ENCODE measurements around the gene FLNC.

DNA sequence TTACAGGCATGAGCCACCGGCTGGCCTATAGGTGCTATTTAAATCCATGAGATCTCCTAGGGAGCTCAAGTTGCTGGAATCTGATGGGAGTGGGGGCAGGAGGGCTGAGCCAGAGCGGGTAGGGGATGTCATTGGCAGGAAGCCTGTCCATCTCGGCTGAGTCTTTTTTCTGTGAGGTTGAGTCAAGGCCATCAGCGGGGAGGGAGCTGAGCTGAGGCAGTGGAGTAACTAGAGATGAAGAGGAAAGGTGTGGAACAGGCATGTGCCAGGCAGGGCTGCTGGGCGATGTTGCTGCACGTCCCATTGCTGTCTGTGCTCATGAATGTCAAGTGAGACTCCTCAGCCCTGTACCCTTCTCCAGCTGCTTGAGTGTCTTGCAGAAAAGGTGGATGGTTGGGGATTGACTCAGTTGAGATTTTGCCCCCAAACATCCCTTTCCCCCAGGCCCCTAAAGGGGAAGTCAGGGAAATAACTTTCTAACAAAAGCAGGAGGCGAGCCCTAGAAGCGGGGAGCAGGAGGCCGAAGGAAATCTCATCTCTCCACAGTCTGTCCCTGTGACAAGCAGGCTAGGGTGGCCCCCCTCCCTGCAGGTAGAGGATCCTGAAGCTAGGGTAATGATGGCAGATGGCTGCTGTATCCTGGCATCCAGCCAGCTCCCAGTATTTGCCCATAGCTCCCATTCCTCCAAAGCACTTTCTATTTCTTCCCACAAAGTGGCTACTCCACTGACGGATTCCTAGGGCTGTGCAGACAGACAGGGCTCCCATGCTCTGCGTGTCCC, 37.8 kb downstream of the FLNC start:
- peak; percentile 8 for TF ChIP-seq POLR2A (IDR thresholded peaks at IDR 0.05)
- TF ChIP-seq, protein P1, sequence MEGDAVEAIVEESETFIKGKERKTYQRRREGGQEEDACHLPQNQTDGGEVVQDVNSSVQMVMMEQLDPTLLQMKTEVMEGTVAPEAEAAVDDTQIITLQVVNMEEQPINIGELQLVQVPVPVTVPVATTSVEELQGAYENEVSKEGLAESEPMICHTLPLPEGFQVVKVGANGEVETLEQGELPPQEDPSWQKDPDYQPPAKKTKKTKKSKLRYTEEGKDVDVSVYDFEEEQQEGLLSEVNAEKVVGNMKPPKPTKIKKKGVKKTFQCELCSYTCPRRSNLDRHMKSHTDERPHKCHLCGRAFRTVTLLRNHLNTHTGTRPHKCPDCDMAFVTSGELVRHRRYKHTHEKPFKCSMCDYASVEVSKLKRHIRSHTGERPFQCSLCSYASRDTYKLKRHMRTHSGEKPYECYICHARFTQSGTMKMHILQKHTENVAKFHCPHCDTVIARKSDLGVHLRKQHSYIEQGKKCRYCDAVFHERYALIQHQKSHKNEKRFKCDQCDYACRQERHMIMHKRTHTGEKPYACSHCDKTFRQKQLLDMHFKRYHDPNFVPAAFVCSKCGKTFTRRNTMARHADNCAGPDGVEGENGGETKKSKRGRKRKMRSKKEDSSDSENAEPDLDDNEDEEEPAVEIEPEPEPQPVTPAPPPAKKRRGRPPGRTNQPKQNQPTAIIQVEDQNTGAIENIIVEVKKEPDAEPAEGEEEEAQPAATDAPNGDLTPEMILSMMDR (IDR thresholded peaks at IDR 0.05) = no peak
